Osteocyte (in vitro differentiated cells): ENCODE results near the gene SSB. TPM values are rescaled to one million over a fixed set of nuclear protein-coding genes. Genes with fewer than 3 reads are reported as not detected.

Experiments used
- DNase-seq: peaks from one replicate; pipeline ENCODE4 v3.0.0; 2021; ENCODE audit warnings: mixed read lengths; ENCODE audit not compliant: unreplicated experiment; ENCODE audit errors: extremely low spot score
- H3K27ac Mint-ChIP-seq: one replicate; pipeline ENCODE4 v1.8.0; 2021; ENCODE audit warnings: mild to moderate bottlenecking, mixed read lengths; ENCODE audit not compliant: unreplicated experiment
- H3K27me3 Mint-ChIP-seq: one replicate; pipeline ENCODE4 v1.8.0; 2021; ENCODE audit warnings: mixed read lengths; ENCODE audit not compliant: unreplicated experiment
- H3K36me3 Mint-ChIP-seq: one replicate; pipeline ENCODE4 v1.8.0; 2021; ENCODE audit warnings: mixed read lengths; ENCODE audit not compliant: unreplicated experiment
- H3K4me1 Mint-ChIP-seq: one replicate; pipeline ENCODE4 v1.8.0; 2021; ENCODE audit warnings: mixed read lengths; ENCODE audit not compliant: unreplicated experiment
- H3K4me3 Mint-ChIP-seq: one replicate; pipeline ENCODE4 v1.8.0; 2021; ENCODE audit warnings: mild to moderate bottlenecking, moderate library complexity, mixed read lengths; ENCODE audit not compliant: unreplicated experiment
- H3K9me3 Mint-ChIP-seq: one replicate; pipeline ENCODE4 v1.8.0; 2021; ENCODE audit warnings: mixed read lengths; ENCODE audit not compliant: unreplicated experiment
- long read RNA-seq: library from polyadenylated mRNA; unstranded; transcript quantifications from one replicate; pipeline ENCODE4 v2.0.0, GENCODE V29; 2021
- total RNA-seq: library from RNA; stranded (reverse); gene quantifications from 2 replicates; pipeline ENCODE4 v1.2.1, GENCODE V29; 2021
- TF ChIP-seq, protein P1 (sequence below): fragments of 200-600 bp; sonication (generic); IDR thresholded peaks from 2 replicates; pipeline ENCODE4 v1.5.0; 2021; ENCODE audit warnings: antibody characterized with exemption, mild to moderate bottlenecking, moderate library complexity

The SSB gene
- total RNA-seq = 103 and 111 TPM in 2 replicates
- long read RNA-seq, transcript SSB-201 (12 exons, 1,709 nt) = major isoform, 37 of 110 reads
- long read RNA-seq, partial matches to known transcripts = 62 of 110 reads
- long read RNA-seq, other reads (novel, unspliced or antisense) = 8 of 110 reads

DNA sequence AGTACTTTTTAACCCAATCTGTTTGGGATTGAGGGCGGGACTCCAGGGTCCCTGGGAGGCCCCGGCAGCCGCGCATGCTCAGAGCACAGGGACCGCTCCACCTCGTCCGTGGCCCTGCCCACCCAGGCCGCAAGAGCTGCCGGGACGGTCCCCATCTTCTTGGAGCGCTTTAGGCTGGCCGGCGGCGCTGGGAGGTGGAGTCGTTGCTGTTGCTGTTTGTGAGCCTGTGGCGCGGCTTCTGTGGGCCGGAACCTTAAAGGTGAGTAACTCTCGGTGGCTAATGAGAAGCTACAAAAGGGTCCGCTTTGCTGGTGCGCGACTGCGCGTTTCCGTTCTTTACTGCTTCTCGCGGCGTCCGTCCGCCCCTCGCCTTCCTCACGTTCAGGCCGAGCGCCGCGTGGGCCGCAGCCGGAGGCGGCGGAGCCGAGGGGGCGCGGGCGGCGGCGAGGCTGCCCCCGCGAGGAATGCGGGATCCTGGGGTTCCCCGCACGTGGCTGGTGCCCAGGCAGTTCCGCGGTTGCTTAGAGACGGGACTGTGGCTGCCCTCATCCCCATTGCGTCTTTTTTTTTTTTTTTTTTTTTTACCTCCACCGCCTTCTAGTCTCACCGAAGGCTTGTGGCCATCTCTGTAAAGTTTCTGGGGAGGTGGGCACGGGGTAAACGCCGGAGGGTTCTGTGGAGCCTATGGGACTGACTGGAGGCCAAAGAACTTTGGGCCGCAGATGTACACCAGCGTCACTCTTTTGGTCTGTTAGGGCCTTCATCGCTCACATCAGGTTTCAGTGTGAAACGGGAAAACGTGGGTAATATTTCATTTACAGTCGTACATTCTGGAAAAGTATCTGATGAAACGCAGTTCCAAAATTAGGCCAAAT, at the start of gene SSB:
SSB (plus strand) TSS at position 154 of the 875 bp plus-strand sequence. CDS start 2,090 bp downstream, outside the sequence.
- Mint-ChIP-seq H3K27me3 (no peaks in the 10 kb centered on the region), H3K9me3 (no peaks in the 10 kb centered on the region)
- TF ChIP-seq, protein P1, sequence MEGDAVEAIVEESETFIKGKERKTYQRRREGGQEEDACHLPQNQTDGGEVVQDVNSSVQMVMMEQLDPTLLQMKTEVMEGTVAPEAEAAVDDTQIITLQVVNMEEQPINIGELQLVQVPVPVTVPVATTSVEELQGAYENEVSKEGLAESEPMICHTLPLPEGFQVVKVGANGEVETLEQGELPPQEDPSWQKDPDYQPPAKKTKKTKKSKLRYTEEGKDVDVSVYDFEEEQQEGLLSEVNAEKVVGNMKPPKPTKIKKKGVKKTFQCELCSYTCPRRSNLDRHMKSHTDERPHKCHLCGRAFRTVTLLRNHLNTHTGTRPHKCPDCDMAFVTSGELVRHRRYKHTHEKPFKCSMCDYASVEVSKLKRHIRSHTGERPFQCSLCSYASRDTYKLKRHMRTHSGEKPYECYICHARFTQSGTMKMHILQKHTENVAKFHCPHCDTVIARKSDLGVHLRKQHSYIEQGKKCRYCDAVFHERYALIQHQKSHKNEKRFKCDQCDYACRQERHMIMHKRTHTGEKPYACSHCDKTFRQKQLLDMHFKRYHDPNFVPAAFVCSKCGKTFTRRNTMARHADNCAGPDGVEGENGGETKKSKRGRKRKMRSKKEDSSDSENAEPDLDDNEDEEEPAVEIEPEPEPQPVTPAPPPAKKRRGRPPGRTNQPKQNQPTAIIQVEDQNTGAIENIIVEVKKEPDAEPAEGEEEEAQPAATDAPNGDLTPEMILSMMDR = no peak

GRCh38 chr2:169752752-169753151, 45.9 kb upstream of the SSB start:
- no peaks in the 10 kb centered on the region for H3K27me3 Mint-ChIP-seq
- no peaks in the 10 kb centered on the region for H3K9me3 Mint-ChIP-seq
- TF ChIP-seq, protein P1 = no peak
- H3K27ac Mint-ChIP-seq = no peak overlapping the region
- DNase-seq = no peak
- H3K36me3 Mint-ChIP-seq = no peaks in the 10 kb centered on the region
- no peaks in the 10 kb centered on the region for H3K4me1 Mint-ChIP-seq
- no peak overlapping the region for H3K4me3 Mint-ChIP-seq

More for the DNA sequence above, at the start of gene SSB:
- peaks cover 24% of the 10 kb centered on the region for H3K4me1 Mint-ChIP-seq
- H3K36me3 Mint-ChIP-seq = peaks cover 9% of the 10 kb centered on the region
- peak; percentile 97 for DNase-seq
- H3K27ac Mint-ChIP-seq = peak within 1 kb of the TSS; percentile 88
- peak within 1 kb of the TSS; percentile 86 for H3K4me3 Mint-ChIP-seq

GRCh38 chr2:169755083-169755870, 43.4 kb upstream of the SSB start:
- Mint-ChIP-seq H3K9me3 (no peaks in the 10 kb centered on the region), H3K4me3 (no peak overlapping the region), H3K27me3 (no peaks in the 10 kb centered on the region), H3K4me1 (no peaks in the 10 kb centered on the region), H3K36me3 (no peaks in the 10 kb centered on the region), H3K27ac (no peak overlapping the region)
- TF ChIP-seq, protein P1 = no peak
- no peak for DNase-seq

- H3K27me3 Mint-ChIP-seq = no peaks in the 10 kb centered on the region
These were observed 42.3 kb upstream of the SSB start for GRCh38 chr2:169756342-169756741.

More at GRCh38 chr2:169756342-169756741, 42.3 kb upstream of the SSB start:
- Mint-ChIP-seq H3K4me3 (no peak overlapping the region), H3K27ac (no peak overlapping the region), H3K36me3 (no peaks in the 10 kb centered on the region), H3K9me3 (no peaks in the 10 kb centered on the region), H3K4me1 (peaks cover 3% of the 10 kb centered on the region)
- no peak for DNase-seq
- TF ChIP-seq, protein P1 = no peak
